ENCODE data around the gene CMSS1.

DNA sequence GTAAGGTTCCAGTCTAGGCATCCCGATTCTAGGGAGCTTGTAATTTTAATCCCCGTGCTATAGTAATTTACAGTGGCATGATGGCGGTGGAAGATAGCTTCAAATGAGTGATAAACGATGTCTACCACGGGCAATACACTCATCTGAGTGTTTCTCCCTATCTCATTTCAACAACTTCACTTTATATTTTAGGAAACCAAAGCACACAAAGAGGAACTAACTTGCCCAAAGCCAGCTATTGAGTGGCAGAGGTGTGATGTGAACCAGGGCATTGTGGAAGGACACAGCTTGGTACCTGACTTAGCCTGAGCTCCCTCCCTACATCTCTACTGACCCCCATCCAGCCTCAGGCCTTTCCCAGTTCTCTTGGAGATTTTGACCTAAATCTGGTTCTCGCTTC, 313.6 kb downstream of the CMSS1 start:
- TF ChIP-seq YY1 (IDR thresholded peaks at IDR 0.05; ENCODE audit: insufficient read depth, insufficient read length): no peak
- no peak for TF ChIP-seq ZNF274 (IDR thresholded peaks at IDR 0.05; ENCODE audit: low read depth, low read length)
- TF ChIP-seq SUZ12 (IDR thresholded peaks at IDR 0.05; ENCODE audit: extremely low read depth, insufficient read depth, insufficient read length): no peak
